Skeletal muscle cell (primary cell): ENCODE results near the gene MAPK7.
A peak's percentile ranks its signal among the peaks of the same experiment; 100 is the strongest.
"Not testable (repeated sequence)": the region's sequence is repeated elsewhere in the genome, so short reads cannot be mapped to it uniquely, and the experiment has no call there.

Experiments
- DNase-seq: peaks from one replicate; pipeline ENCODE4 v3.0.0-alpha.2; 2010; ENCODE audit warnings: low read depth
- H3K4me3 ChIP-seq: 2 replicates; pipeline ENCODE4 v1.5.1; 2011; ENCODE audit warnings: low read depth, mild to moderate bottlenecking, control low read depth, low read length, moderate library complexity

Gene MAPK7

GRCh38 chr17:19341641-19342610 lies 36.4 kb upstream of the MAPK7 start:
- no peak overlapping the region for H3K4me3 ChIP-seq
- DNase-seq, result no peak

DNA sequence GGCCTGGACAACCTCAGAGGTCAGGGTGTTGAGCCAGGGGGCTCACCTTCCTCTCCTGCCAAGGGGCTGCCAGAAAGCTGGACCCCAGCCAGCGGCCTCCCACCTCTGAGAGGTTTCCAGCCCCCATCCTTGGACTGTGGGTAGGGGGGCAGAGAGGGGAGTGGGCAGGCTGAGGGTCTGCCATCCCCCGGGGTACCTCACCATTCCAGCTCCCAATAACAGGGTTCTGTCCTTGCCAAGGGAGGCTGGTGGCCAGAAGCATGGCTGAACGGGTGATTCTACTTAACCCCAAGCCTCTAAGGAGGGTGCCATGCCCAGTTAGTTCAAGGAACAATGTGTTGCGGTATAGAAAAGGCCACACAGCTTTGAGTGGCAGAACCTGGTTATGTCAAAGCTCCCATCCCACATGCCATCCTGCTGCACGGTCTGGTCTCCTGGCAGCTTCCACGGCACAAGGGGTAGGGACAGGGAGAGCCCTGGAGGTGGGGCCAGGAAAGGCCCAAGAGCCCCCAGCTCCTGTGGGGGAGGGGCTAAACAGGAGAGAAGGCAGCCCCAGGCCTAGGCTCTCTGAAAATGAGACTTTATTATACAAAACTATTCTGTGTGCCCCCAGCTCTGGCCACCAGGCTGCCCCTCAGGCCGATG lies 35.6 kb upstream of the MAPK7 start:
- H3K4me3 ChIP-seq, result no peak overlapping the region
- no peak for DNase-seq

DNA sequence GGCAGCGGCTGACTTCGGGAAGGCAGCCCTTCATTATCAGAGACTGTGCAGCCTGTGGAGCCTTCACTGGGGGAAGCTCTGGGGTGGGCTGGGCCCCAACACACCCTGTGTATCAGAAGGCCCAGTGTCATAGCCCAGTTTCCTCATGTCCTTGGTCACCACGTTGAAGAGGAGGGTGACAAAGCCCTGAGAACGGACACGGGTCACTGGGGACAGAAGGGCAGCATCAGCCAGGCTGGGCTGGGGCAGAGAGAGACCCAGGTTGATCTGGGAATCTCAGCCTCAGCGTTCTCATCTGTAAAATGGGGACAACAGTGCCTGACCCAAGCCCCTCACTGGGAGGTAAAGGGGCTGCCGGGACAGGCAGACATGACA lies 35.1 kb upstream of the MAPK7 start:
- no peak overlapping the region for H3K4me3 ChIP-seq
- DNase-seq, result no peak

- no peak for DNase-seq
- H3K4me3 ChIP-seq, result no peak overlapping the region
These were observed 34.6 kb upstream of the MAPK7 start for GRCh38 chr17:19343671-19344151.

DNA sequence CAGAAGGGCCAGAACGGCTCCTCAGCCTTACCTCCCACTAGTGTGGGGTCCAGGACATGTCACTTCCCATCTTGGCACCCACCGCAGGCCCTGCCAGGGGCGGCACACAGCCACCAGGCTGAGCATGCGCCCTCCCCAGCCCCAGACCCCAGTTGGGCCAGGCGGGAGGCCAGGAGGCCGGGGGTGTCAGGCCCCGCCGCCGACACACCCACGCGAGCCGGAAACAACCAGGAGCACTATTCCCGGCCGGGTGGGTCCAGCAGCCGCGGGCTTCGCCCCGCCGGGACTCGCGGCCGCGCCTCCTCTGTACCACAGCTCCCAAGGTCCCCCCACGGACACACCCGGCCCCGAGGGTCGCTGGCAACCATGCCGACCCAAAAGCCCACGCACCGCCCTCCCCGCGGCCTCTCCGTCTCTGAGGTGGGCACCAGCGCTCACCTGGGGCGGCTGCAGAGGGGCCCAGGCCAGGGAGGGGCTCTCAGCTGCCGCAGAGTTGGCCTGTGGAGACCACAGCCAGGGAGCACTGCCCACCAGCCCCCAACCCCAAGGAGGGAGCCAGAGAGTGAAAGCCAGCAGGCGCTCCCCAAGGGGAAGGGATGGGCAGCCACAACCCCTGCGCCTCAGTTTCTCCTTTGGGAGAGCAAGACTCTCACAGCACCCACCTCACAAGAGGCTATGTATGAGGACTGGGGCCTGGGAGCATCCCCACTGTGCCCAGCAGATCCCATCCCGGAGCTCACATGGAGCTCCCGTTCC lies 33.8 kb upstream of the MAPK7 start:
- no peak for DNase-seq
- H3K4me3 ChIP-seq, result no peak overlapping the region

- no peak for DNase-seq
- no peak overlapping the region for H3K4me3 ChIP-seq
These were observed 33.2 kb upstream of the MAPK7 start for GRCh38 chr17:19345067-19345460.

- H3K4me3 ChIP-seq, result no peak overlapping the region
- DNase-seq, result no peak
These were observed 32.6 kb upstream of the MAPK7 start for GRCh38 chr17:19345486-19346350.

- no peak overlapping the region for H3K4me3 ChIP-seq
- peak; percentile 75 for DNase-seq
These were observed 31.7 kb upstream of the MAPK7 start for GRCh38 chr17:19346351-19347255.

GRCh38 chr17:19347323-19348080 lies 30.8 kb upstream of the MAPK7 start:
- no peak overlapping the region for H3K4me3 ChIP-seq
- no peak for DNase-seq

GRCh38 chr17:19348081-19348650 lies 30.1 kb upstream of the MAPK7 start:
- no peak overlapping the region for H3K4me3 ChIP-seq
- DNase-seq, result no peak

DNA sequence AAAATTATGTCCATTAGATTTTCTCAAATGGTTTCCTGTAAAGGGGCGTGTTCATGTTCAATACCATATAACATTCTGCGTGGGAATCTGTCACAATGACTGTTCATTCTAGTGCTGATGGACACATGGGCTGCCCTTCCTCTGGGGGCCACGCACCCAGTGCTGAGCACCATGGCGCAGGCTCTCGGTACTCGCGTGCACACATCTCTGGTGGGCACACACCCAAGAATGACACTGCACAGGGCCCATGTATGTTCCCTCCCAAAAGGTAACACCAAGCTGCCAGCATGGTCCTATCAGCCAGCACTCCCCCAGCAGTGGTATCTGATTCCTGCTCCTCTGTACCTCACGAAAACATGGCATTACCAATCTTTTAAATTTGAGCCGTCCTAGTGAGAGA lies 29.5 kb upstream of the MAPK7 start:
- no peak overlapping the region for H3K4me3 ChIP-seq
- DNase-seq, result no peak

DNA sequence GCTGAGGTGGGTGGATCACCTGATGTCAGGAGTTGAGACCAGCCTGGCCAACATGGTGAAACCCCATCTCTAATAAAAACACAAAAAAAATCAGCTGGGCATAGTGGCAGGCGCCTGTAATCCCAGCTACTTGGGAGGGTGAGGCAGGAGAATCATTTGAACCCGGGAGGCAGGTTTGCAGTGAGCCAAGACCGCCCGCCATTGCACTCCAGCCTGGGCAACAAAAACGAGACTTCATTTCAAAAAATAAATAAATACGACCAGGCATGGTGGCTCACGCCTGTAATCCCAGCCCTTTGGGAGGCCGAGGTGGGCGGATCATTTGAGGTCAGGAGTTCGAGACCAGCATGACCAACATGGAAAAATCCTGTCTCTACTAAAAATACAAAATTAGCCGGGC lies 24.9 kb upstream of the MAPK7 start:
- H3K4me3 ChIP-seq, DNase-seq: not testable (repeated sequence)

- no peak overlapping the region for H3K4me3 ChIP-seq
- DNase-seq, result no peak
These were observed 23.6 kb upstream of the MAPK7 start for GRCh38 chr17:19354748-19355147.

DNA sequence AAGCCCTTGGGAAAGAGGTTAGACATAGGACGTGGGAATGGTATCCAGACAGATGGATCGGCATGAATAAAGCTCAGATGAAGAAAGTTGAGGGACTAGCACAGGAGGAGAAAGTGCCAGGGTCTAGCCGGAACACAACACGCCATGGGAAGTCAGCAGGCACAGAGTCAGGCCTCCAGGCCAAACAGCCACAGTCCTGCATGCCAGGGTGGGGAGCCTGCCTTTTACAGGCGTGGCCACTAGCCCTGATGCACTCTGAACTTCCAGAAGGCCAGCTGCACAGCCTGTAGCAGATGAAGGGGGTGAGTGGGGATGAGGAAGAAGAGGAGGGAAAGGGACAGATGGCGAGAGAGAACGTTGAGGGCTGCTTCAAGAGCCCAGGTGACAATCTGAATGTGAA lies 20.9 kb upstream of the MAPK7 start:
- DNase-seq, result no peak
- H3K4me3 ChIP-seq, result no peak overlapping the region

- DNase-seq, result no peak
- H3K4me3 ChIP-seq, result no peak overlapping the region
These were observed 20.5 kb upstream of the MAPK7 start for GRCh38 chr17:19357761-19358160.

DNA sequence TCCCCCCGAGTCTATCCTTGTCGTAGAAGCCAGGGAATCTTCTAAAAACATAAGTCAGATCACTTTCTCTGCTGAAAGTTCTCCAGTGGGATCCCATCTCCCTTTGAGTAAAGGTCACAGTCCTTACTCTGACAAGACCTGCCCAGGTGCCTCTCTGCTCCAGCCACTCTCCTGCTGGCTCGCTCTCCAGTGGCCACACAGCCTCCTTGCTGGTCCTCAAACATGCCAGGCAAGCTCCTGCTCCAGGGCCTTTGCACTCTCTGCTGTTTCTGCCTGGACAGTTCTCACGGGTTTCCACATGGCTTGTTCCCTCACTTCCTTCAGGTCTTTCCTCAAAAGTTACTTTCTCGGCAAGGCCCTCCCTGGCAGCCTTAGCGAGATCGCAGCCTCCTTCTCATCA lies 19.1 kb upstream of the MAPK7 start:
- no peak for DNase-seq
- no peak overlapping the region for H3K4me3 ChIP-seq

GRCh38 chr17:19359856-19360255 lies 18.4 kb upstream of the MAPK7 start:
- DNase-seq, result no peak

More at GRCh38 chr17:19359856-19360255, 18.4 kb upstream of the MAPK7 start:
- no peak overlapping the region for H3K4me3 ChIP-seq
